GM12874 (cell line): ENCODE results near the gene ORC6.

Experiments used
- CTCF ChIP-seq: IDR thresholded peaks from 2 replicates; pipeline ENCODE4 v1.5.1; 2011; ENCODE audit warnings: low read depth, mild to moderate bottlenecking, control low read depth, low read length, moderate library complexity; ENCODE audit not compliant: insufficient read depth

The ORC6 gene

GRCh38 chr16:46729326-46729995, 40.0 kb downstream of the ORC6 start:
- no peak for TF ChIP-seq CTCF

GRCh38 chr16:46730126-46730525, 40.7 kb downstream of the ORC6 start:
- TF ChIP-seq CTCF, result no peak

GRCh38 chr16:46730801-46731690, 41.6 kb downstream of the ORC6 start:
- no peak for TF ChIP-seq CTCF

- TF ChIP-seq CTCF, result no peak
These were observed 42.5 kb downstream of the ORC6 start for GRCh38 chr16:46731691-46732555.

GRCh38 chr16:46732561-46732960, 43.1 kb downstream of the ORC6 start:
- TF ChIP-seq CTCF, result no peak

- no peak for TF ChIP-seq CTCF
These were observed 43.9 kb downstream of the ORC6 start for GRCh38 chr16:46733319-46733830.
